Colonic mucosa (tissue), 4 donors: ENCODE measurements around the gene POLR3G. TPM values are rescaled to one million over a fixed set of nuclear protein-coding genes. Genes with fewer than 3 reads are reported as not detected.

Experiments used
- DNase-seq: peaks from one replicate; pipeline ENCODE4 v3.0.0-alpha.2; 2020
- H3K27ac ChIP-seq: fragments of 200-600 bp; one replicate; pipeline ENCODE4 v1.8.0; 2021
- H3K27me3 ChIP-seq: fragments of 200-600 bp; one replicate; pipeline ENCODE4 v1.8.0; 2021
- H3K36me3 ChIP-seq: fragments of 200-600 bp; one replicate; pipeline ENCODE4 v1.8.0; 2021
- H3K4me1 ChIP-seq: fragments of 200-600 bp; one replicate; pipeline ENCODE4 v1.8.0; 2021; ENCODE audit warnings: mild to moderate bottlenecking
- H3K4me3 ChIP-seq: fragments of 200-600 bp; one replicate; pipeline ENCODE4 v1.8.0; 2021
- H3K9ac ChIP-seq, 2 donors: one replicate each; pipeline ENCODE4 v1.7.0; 2013; ENCODE audit warnings: control low read depth in 2 of 2, low read depth in 2 of 2, low read length in 2 of 2
- H3K9me3 ChIP-seq: fragments of 200-600 bp; one replicate; pipeline ENCODE4 v1.8.0; 2021
- CTCF ChIP-seq: fragments of 200-600 bp; IDR thresholded peaks from one replicate; pipeline ENCODE4 v1.8.0; 2022; ENCODE audit warnings: antibody characterized with exemption, mild to moderate bottlenecking
- intact Hi-C: fragments of 100-400 bp; cut with DNase I; formaldehyde crosslinking; loops from one replicate; pipeline ENCODE4 v1.14.1; 2022
- total RNA-seq, 2 donors: library from RNA; stranded (reverse); fragmentation: NEBNext Ultra II Directional in 1 of 2; extraction: Animal tissue kit (Norgen Biotek cat#: 25700) in 1 of 2; gene quantifications; one replicate each; pipeline ENCODE4 v1.2.1, GENCODE V29; 2021
- donor health status: healthy.
- donor health status: DM: no; HTN: no; CAD: no.
- donor health status: DM: no; HTN: no; CAD: no.

The POLR3G gene
- total RNA-seq, 2 donors from 2014 or later, result 1.7 to 4.0 TPM

GRCh38 chr5:90446961-90447360 lies 27.7 kb upstream of the POLR3G start:
- Histone ChIP-seq H3K36me3 (no peaks in the 10 kb centered on the region), H3K4me3 (no peak overlapping the region), H3K9me3 (no peaks in the 10 kb centered on the region), H3K4me1 (no peaks in the 10 kb centered on the region), H3K27me3 (no peaks in the 10 kb centered on the region), H3K27ac (no peak overlapping the region), H3K9ac (no peak overlapping the region)
- intact Hi-C loops, result no loop called here
- no peak for DNase-seq
- no peak for TF ChIP-seq CTCF

- no peak overlapping the region for H3K9ac ChIP-seq
- H3K36me3 ChIP-seq, result no peaks in the 10 kb centered on the region
- no peak overlapping the region for H3K4me3 ChIP-seq
- DNase-seq, result no peak
- H3K27me3 ChIP-seq, result no peaks in the 10 kb centered on the region
- H3K9me3 ChIP-seq, result no peaks in the 10 kb centered on the region
- intact Hi-C loops, result no loop called here
- no peaks in the 10 kb centered on the region for H3K4me1 ChIP-seq
- H3K27ac ChIP-seq, result no peak overlapping the region
- no peak for TF ChIP-seq CTCF
These were observed 13.4 kb upstream of the POLR3G start for GRCh38 chr5:90461288-90461687.

GRCh38 chr5:90472783-90473395 lies 1.8 kb upstream of the POLR3G start:
- DNase-seq, result no peak
- H3K9ac ChIP-seq, result peak overlapping the region; percentile 67 to 75
- TF ChIP-seq CTCF, result no peak
- H3K9me3 ChIP-seq, result no peaks in the 10 kb centered on the region
- intact Hi-C loops, result loop anchor here (5.0 kb wide), 1 partner anchor 54 kb away; the partner anchor contains the start of gene LYSMD3
- H3K27me3 ChIP-seq, result no peaks in the 10 kb centered on the region
- H3K27ac ChIP-seq, result no peak overlapping the region
- no peaks in the 10 kb centered on the region for H3K36me3 ChIP-seq
- no peaks in the 10 kb centered on the region for H3K4me1 ChIP-seq
- peak overlapping the region; percentile 63 for H3K4me3 ChIP-seq

- H3K36me3 ChIP-seq, result no peaks in the 10 kb centered on the region
- peak; percentile 57 for DNase-seq
- H3K4me3 ChIP-seq, result peak overlapping the region; percentile 63
- no peak for TF ChIP-seq CTCF
- H3K4me1 ChIP-seq, result no peaks in the 10 kb centered on the region
- no peaks in the 10 kb centered on the region for H3K9me3 ChIP-seq
- peak overlapping the region; percentile 93 for H3K27ac ChIP-seq
- H3K9ac ChIP-seq, result peak overlapping the region; percentile 67 to 75
- intact Hi-C loops, result loop anchor here (5.0 kb wide), 1 partner anchor 54 kb away; the partner anchor contains the start of gene LYSMD3
- H3K27me3 ChIP-seq, result no peaks in the 10 kb centered on the region
These were observed 1.0 kb upstream of the POLR3G start for GRCh38 chr5:90473396-90474234.

GRCh38 chr5:90475436-90475980 lies 844 bp downstream of the POLR3G start:
- Histone ChIP-seq H3K4me1 (no peaks in the 10 kb centered on the region), H3K27me3 (no peaks in the 10 kb centered on the region), H3K27ac (peak overlapping the region; percentile 93), H3K9me3 (no peaks in the 10 kb centered on the region), H3K4me3 (peak overlapping the region; percentile 63), H3K36me3 (no peaks in the 10 kb centered on the region), H3K9ac (no peak overlapping the region)
- intact Hi-C loops, result loop anchor here (5.0 kb wide), 1 partner anchor 63 kb away; no protein-coding TSS in a partner anchor
- peak; percentile 28 for DNase-seq
- TF ChIP-seq CTCF, result no peak
